ENCODE results near the gene WNT2B.

DNA sequence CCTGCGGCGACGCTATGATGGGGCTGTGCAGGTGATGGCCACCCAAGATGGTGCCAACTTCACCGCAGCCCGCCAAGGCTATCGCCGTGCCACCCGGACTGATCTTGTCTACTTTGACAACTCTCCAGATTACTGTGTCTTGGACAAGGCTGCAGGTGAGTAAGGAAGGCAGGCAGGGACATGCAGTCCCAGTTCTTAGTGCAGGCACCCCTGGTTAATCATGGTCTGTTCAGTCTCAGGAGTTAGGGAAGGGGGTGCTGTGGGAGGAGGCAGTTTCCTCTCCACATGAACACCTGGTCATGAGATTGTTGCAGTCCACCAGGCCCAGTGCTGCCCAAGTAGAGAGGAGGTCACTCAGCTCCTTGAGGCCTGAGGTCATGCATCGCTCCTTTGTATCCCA lies 8.5 kb downstream of the WNT2B start:
- TF ChIP-seq CTCF (IDR thresholded peaks at IDR 0.05) (no peak), EP300 (IDR thresholded peaks at IDR 0.05) (no peak), POLR2A (IDR thresholded peaks at IDR 0.05) (no peak)

Data from gastroesophageal sphincter (tissue), 3 donors.